C1 segment of cervical spinal cord (tissue), 14 donors: Measurements from ENCODE around the gene FZD10.

Experiments used
- DNase-seq, 14 donors: peaks; one replicate each; lab custom pipeline; 2025; lab: John Stamatoyannopoulos, UW

Gene FZD10

DNA sequence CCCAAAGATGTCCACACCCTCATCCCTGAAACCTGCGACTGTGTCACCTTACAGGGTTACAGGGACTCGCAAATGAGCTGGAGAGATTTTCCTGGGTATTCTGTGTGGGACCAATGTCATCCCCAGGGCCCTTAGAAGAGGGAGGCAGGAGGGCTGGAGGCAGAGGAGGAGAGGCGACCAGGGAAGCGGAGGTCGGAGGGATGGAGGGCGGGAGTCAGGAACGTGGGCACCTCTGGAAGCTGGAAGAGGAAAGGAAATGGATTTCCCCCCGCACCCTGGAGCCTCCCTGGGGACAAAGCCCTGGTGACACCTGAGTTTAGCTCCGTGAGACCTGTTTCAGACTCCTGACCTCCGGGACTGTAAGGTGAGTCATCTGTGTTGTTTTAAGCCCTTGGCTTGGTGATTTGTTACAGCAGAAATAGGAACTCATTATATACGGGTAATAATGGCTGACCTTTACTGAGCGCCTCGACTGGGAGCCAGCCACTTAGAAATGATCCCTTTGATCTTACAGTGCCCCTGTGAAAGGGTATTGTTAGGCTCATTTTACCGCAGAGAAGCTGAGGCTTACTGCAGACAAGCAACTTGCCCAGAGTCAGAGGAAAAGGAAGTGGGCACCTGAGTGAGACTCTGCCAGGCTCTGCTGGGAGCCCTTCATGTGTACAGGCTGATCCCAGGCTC is 29.3 kb upstream of the FZD10 start:
- DNase-seq = no peak

DNA sequence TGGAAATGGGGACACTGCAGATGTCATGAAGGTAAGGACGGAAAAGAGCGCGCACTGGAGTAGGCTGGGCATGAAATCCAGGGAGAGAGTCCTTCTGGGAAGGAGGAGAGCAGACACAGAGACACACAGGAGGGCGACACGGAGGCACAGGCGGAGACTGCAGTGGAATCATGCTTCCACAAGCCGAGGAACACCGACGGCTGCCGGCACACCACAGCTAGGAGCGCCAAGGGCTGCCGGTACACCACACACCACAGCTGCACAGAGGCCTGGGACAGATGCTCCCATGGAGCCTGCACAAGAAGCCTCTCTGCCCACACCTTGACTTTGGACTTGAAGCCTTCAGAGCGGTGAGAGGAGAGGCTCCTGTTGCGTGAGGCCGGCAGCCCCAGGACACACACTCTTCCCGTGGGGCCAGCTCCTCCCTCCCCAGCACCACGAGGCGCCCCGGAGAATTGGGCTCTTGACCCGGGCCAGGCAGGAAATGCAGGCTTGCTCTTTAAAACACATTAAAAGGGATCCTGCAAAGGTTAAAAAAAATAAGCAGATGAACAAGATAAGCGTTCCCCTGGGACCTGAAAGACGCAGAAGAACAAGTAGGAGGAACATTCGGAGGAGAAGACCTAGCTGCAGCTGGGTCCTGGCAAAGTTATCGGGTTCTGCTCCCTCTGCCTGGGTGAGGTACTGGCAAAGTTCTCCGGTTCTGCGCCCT is 28.3 kb upstream of the FZD10 start:
- no peak for DNase-seq

GRCh38 chr12:130134563-130134915 is 27.7 kb upstream of the FZD10 start:
- no peak for DNase-seq

DNA sequence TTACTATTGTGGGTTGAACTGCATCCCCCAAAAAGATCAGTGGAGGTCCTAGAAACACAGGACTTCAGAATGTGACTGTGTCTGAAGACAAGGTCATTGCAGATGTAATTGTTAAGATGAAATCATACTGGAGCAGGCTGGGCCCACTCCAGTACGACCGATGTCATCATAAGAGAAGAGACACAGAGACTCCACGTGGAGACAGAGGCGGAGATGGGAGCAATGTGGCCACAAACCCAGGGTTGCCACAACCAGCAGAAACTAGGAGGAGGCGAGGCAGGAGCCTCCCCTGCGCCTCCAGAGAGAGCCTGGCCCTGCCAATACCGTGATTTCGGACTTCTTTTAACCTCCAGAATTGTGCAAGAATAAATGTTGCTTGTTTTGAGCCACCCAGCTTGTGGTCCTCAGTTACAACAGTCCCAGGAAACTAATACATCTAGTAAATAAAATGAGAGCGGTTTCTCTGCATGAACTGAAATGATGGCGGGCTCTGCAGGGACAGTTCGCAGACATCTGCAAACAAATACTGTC is 25.7 kb upstream of the FZD10 start:
- no peak for DNase-seq

GRCh38 chr12:130137040-130138018 is 24.9 kb upstream of the FZD10 start:
- DNase-seq = no peak

DNA sequence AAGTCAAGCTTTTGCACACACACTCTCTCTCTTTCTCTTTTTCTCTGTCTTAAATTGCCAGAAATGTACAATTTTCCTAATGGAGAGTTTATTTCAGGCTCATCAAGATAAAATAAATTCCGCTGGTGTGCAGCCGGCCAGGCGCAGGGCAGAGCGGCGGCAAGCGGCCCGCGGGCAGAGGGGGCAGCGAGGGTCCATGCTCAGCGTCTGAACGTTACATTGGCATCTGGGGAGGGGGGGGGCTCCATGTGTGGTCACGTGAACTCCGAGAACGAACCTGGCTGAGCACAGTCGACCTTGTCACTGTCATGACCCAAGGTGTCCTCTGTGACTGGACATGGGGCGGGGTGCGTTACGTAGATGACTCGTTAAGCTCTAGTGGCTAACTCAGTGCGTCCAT is 23.8 kb upstream of the FZD10 start:
- DNase-seq = no peak

DNA sequence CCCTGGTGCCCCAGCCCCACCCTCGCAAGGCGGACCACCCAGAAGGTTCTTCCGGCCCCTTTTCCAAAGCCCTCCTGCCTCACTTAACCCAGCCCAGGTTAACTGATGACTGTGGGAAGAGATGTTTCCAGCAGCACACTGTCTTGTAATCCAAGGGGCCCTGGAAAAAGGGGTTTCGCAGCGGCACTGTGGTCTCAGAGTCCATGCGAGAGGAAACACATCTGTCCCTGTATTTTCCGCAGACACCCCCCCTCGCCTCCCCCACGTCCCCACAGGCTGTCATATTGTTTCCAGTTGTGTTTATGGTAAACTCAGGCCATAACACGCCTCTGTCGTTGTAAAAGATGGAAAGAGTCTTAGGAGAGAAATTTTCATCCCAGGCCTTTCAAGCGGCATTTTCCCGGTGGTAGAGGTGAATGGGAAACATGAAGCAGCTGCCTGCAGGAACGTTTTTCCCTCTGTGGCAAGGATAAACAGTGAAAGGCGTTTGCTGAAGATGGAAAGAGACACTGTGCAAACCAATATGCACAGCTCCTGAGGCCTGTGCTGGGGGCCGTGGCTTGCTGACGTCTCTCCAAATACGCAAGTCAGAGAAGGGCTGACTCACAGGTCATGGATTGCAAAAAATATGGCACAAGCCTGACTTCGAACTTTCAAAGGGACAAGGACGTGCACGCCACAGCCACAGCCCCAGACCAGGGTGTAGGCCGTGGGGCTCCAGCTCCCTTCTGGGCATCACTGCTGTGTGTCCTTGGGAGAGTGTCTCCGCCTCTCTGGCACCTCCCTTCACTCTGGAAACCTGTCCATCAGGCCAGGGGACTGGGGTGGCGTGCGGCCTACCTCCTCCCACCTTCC is 22.5 kb upstream of the FZD10 start:
- no peak for DNase-seq

- no peak for DNase-seq
These were observed 21.2 kb upstream of the FZD10 start for GRCh38 chr12:130141105-130141504.

GRCh38 chr12:130141901-130142683 is 20.2 kb upstream of the FZD10 start:
- DNase-seq = no peak

- no peak for DNase-seq
These were observed 19.5 kb upstream of the FZD10 start for GRCh38 chr12:130142736-130143135.

- DNase-seq = no peak
These were observed 19.1 kb upstream of the FZD10 start for GRCh38 chr12:130143136-130143535.

DNA sequence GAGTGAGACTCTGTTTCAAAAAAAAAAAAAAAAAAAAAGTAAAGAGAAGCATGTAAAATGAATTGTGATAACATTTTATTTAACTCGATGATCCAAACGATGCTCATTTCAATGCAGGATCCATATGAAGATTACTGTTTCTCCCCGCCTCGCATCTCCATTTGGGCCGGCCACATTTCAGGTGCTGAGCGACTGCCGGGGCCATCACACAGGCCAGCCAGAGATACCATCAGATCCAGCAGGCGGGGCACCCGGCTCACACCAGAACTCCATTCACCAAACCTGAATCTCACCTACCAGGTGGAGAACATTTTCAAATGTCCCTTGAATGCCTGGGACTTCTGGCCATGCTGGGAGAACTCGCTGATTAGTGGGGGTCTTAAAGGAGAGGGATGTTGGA is 18.0 kb upstream of the FZD10 start:
- no peak for DNase-seq

GRCh38 chr12:130145731-130146130 is 16.5 kb upstream of the FZD10 start:
- DNase-seq = no peak

DNA sequence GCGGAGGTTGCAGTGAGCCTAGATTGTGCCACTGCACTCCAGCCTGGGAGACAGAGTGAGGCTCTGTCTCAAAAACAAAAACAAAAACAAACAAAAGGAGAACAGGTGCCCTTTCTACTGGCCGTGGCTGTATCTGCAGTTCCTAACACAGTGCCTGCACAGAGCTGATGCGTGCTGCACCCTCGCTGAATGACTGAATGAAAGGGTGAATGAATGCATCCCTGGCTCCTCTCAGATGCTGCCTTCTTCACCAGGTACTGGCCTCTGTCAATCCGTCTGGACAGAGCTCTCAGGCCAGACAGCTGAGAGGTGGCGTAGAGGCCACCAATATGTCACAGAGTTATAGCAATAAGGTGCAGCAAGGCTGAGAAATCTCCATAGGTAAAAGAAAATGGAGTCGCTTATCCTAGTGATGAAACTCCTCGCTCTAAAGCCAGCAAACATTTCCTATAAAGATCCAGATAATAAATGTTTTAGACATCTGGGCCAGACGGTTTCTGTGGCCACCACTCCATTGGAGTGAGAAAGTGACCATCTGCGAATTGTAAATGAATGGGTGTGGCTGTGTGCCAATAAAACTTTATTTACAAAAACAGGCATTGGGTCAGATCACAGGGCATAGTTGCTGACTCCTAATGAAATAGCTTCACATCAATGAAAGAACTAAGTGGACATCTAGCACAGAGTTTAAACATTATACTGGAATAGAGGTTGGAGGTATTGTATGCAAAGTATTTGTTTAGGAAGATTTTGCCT is 15.9 kb upstream of the FZD10 start:
- DNase-seq = no peak

DNA sequence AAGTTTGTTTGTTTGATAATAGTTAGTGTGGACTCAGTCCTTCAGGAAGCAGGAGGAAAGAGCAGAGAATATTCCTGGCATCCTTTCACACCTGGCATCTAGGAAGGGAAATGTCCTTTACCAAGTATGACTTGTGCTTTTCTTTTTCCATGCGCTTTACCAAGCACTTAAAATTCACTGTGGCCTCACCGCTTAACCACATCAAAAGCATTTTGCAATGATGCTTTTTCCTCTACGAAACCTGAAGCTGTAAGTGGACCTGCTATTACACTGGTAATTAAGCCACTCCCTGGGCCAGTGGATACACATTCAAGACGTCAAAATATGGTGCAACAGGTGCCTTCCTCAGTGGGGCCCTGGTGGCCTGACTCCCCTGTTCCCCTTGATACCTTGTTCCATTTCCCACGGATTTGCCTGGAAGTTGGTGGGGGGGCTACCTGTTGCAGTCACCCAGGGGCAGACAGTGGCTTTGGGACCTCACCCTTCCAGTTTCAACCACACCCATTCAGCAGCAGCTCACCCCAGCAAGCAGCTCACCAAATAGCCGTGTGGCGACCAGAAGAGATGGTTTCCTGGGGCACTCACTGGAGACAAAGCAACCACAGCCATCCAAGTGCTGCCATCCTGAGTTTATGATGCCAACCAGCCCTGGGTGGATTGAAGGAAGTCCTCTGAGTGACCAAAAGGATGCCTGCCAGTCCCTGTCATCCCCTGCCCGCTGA is 14.2 kb upstream of the FZD10 start:
- no peak for DNase-seq

GRCh38 chr12:130151846-130152245 is 10.4 kb upstream of the FZD10 start:
- DNase-seq = no peak

GRCh38 chr12:130152386-130152785 is 9.9 kb upstream of the FZD10 start:
- DNase-seq = no peak

- no peak for DNase-seq
These were observed 8.5 kb upstream of the FZD10 start for GRCh38 chr12:130153803-130154202.
